LNCAP (cell line): Measurements from ENCODE around the gene PTPRN2.

Experiments used
- CTCF ChIP-seq: fragments of 450-650 bp; IDR thresholded peaks from 2 replicates; pipeline ENCODE4 v1.5.1; 2017; ENCODE audit warnings: mild to moderate bottlenecking

The PTPRN2 gene

GRCh38 chr7:157947504-157947903, 640.1 kb downstream of the PTPRN2 start:
- no peak for TF ChIP-seq CTCF

GRCh38 chr7:157946398-157947060, 641.1 kb downstream of the PTPRN2 start:
- TF ChIP-seq CTCF = no peak

- no peak for TF ChIP-seq CTCF
These were observed 642.2 kb downstream of the PTPRN2 start for GRCh38 chr7:157945401-157945800.

- no peak for TF ChIP-seq CTCF
These were observed 642.8 kb downstream of the PTPRN2 start for GRCh38 chr7:157944734-157945291.

GRCh38 chr7:157944051-157944450, 643.6 kb downstream of the PTPRN2 start:
- TF ChIP-seq CTCF = no peak

- TF ChIP-seq CTCF = no peak
These were observed 644.1 kb downstream of the PTPRN2 start for GRCh38 chr7:157943561-157943960.

GRCh38 chr7:157941210-157941609, 646.4 kb downstream of the PTPRN2 start:
- no peak for TF ChIP-seq CTCF

GRCh38 chr7:157940497-157940896, 647.1 kb downstream of the PTPRN2 start:
- TF ChIP-seq CTCF = no peak
